Mucosa of descending colon (tissue), 3 donors: ENCODE data around the gene PKD1L1. TPM values are rescaled to one million over a fixed set of nuclear protein-coding genes. Genes with fewer than 3 reads are reported as not detected.

Source experiments
- ATAC-seq: fragments of 200-7000 bp; cut with Tn5 transposase; one replicate; pipeline ENCODE4 v1.9.1; 2020; ENCODE audit warnings: mild to moderate bottlenecking, moderate library complexity
- DNase-seq, 3 donors: peaks; one replicate each; pipeline ENCODE4 v3.0.0-alpha.2; 2020
- H3K36me3 ChIP-seq: fragments of 200-600 bp; one replicate; pipeline ENCODE4 v1.8.0; 2021; ENCODE audit warnings: low read depth, mild to moderate bottlenecking
- H3K4me1 ChIP-seq: fragments of 200-600 bp; one replicate; pipeline ENCODE4 v1.8.0; 2021; ENCODE audit warnings: low read depth, mild to moderate bottlenecking
- H3K4me3 ChIP-seq: fragments of 200-600 bp; one replicate; pipeline ENCODE4 v1.8.0; 2021; ENCODE audit warnings: mild to moderate bottlenecking
- H3K9me3 ChIP-seq: fragments of 200-600 bp; one replicate; pipeline ENCODE4 v1.8.0; 2021; ENCODE audit warnings: mild to moderate bottlenecking
- CTCF ChIP-seq: fragments of 200-600 bp; IDR thresholded peaks from one replicate; pipeline ENCODE4 v1.8.0; 2022; ENCODE audit warnings: antibody characterized with exemption, mild to moderate bottlenecking
- intact Hi-C, 2 donors: fragments of 100-400 bp; cut with DNase I in 1 of 2; cut with micrococcal nuclease in 1 of 2; formaldehyde crosslinking; loops; one replicate each; pipeline versions ENCODE4 v1.11.0 to v1.11.1; 2022; cut with DNase I, micrococcal nuclease
- total RNA-seq, 3 donors: library from RNA; stranded (reverse); fragmentation: NEBNext Ultra II Directional in 2 of 3; extraction: Animal tissue kit (Norgen Biotek cat#: 25700) in 2 of 3; gene quantifications; one replicate each; pipeline versions ENCODE4 v1.2.1 to v1.2.4, GENCODE V29; 2021 to 2023
- donor health status: DM: no; HTN: no; CAD: no; lungs with moderate emphysema.
- donor health status: DM: no; HTN: no; CAD: no.
- donor health status: DM: no; HTN: yes; CAD: no.

PKD1L1 gene
- total RNA-seq, 3 donors from 2014 or later, result 0.60 to 0.95 (median 0.61) TPM

GRCh38 chr7:47896809-47897423 is 51.4 kb downstream of the PKD1L1 start:
- H3K4me1 ChIP-seq, result no peaks in the 10 kb centered on the region

GRCh38 chr7:47895026-47895425 is 53.2 kb downstream of the PKD1L1 start:
- ATAC-seq, result no peak
- DNase-seq, result no peak
- intact Hi-C loops, result no loop called here
- H3K4me1 ChIP-seq, result no peaks in the 10 kb centered on the region
- H3K36me3 ChIP-seq, result no peaks in the 10 kb centered on the region
- TF ChIP-seq CTCF, result no peak
- H3K9me3 ChIP-seq, result no peaks in the 10 kb centered on the region
- H3K4me3 ChIP-seq, result no peak overlapping the region

More at GRCh38 chr7:47896809-47897423, 51.4 kb downstream of the PKD1L1 start:
- DNase-seq (no peak), ATAC-seq (no peak)
- Histone ChIP-seq H3K4me3 (no peak overlapping the region), H3K36me3 (no peaks in the 10 kb centered on the region), H3K9me3 (no peaks in the 10 kb centered on the region)
- TF ChIP-seq CTCF, result no peak
- intact Hi-C loops, result no loop called here

- Histone ChIP-seq H3K4me1 (no peaks in the 10 kb centered on the region), H3K36me3 (no peaks in the 10 kb centered on the region), H3K9me3 (no peaks in the 10 kb centered on the region), H3K4me3 (no peak overlapping the region)
- DNase-seq (no peak), ATAC-seq (no peak)
- TF ChIP-seq CTCF, result no peak
- intact Hi-C loops, result no loop called here
These were observed 54.4 kb downstream of the PKD1L1 start for GRCh38 chr7:47893721-47894365.

- TF ChIP-seq CTCF, result no peak
- DNase-seq, result no peak
- H3K36me3 ChIP-seq, result no peaks in the 10 kb centered on the region
- intact Hi-C loops, result no loop called here
- H3K4me3 ChIP-seq, result no peak overlapping the region
- no peaks in the 10 kb centered on the region for H3K9me3 ChIP-seq
- no peaks in the 10 kb centered on the region for H3K4me1 ChIP-seq
- ATAC-seq, result no peak
These were observed 55.0 kb downstream of the PKD1L1 start for GRCh38 chr7:47893238-47893637.

- TF ChIP-seq CTCF, result no peak
- no peak overlapping the region for H3K4me3 ChIP-seq
- ATAC-seq, result no peak
- no peaks in the 10 kb centered on the region for H3K4me1 ChIP-seq
- H3K36me3 ChIP-seq, result no peaks in the 10 kb centered on the region
- intact Hi-C loops, result no loop called here
- DNase-seq, result no peak
- H3K9me3 ChIP-seq, result no peaks in the 10 kb centered on the region
These were observed 57.7 kb downstream of the PKD1L1 start for GRCh38 chr7:47890606-47891005.
